ENCODE data around the gene DIDO1.

Gene DIDO1

DNA sequence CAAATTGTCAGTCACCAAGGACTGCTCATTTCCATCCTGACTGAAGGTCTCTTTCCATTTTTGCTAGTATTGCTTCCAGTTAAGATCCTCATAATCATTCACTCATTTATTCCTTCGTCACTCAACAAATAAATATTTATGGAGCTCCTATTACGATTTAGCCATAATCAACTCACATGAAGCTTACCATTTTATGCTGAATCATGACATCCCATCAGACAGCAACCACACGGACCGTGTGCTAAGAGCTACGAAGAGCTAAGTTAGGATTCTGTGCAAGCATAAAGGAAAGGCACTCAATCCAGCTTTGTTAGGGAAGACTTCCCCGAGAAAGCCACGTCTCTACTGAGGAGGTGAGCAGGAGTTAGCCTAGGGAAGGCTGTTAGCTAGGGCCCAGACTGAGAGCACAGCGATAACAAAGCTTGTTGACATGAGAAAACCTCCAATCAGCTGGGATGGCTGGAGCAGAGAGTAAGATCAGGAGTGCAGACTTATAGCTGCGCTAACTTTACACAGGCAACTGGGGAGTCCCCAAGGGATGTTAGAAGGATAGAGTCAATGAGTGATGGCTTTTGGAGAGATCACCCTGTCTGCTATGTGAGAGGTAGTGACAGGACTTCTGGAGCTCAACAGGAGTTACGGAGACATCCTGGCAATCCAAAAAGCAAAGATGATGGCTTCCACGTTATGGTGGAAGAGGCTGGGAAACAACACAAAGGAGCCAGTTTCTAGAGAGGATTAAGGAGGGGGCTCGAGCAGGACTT, 9.1 kb upstream of the DIDO1 start:
- Histone ChIP-seq H3K27ac (no peak overlapping the region), H2AFZ (no peak overlapping the region), H3K9me3 (ENCODE audit: control insufficient read depth, low read length) (no peaks in the 10 kb centered on the region), H3K4me1 (peaks cover 19% of the 10 kb centered on the region), H3K27me3 (ENCODE audit: control insufficient read depth, insufficient read depth, low read length) (no peaks in the 10 kb centered on the region), H3K79me2 (peaks cover 80% of the 10 kb centered on the region), H3K9ac (no peak overlapping the region), H3K4me2 (ENCODE audit: low read length) (no peak overlapping the region), H3K36me3 (ENCODE audit: control insufficient read depth, insufficient read depth, low read length) (no peaks in the 10 kb centered on the region), H3K4me3 (ENCODE audit: low read depth, low read length) (no peak overlapping the region)
- TF ChIP-seq, protein P1, sequence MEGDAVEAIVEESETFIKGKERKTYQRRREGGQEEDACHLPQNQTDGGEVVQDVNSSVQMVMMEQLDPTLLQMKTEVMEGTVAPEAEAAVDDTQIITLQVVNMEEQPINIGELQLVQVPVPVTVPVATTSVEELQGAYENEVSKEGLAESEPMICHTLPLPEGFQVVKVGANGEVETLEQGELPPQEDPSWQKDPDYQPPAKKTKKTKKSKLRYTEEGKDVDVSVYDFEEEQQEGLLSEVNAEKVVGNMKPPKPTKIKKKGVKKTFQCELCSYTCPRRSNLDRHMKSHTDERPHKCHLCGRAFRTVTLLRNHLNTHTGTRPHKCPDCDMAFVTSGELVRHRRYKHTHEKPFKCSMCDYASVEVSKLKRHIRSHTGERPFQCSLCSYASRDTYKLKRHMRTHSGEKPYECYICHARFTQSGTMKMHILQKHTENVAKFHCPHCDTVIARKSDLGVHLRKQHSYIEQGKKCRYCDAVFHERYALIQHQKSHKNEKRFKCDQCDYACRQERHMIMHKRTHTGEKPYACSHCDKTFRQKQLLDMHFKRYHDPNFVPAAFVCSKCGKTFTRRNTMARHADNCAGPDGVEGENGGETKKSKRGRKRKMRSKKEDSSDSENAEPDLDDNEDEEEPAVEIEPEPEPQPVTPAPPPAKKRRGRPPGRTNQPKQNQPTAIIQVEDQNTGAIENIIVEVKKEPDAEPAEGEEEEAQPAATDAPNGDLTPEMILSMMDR (IDR thresholded peaks at IDR 0.05): no peak

DNA sequence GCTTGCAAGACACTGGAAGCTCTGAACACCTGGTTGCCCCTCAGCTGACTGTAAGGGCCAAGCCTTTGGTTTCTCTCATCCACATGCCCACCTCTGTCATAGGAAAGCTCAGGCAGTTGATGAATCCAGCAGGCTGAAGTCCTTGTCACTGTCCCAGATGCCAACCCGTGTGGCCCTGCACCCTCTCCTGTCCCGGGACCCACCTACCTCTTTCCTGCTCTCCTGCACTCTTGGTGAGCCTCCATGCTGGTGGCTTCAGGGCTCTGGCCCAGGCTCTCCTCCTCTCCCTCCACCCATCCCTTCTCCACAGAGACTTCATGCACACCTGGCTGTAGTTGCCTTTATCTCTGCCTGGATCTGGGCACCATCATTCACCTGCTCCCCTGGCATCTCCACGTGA, 7.7 kb upstream of the DIDO1 start:
- peaks cover 20% of the 10 kb centered on the region for H3K4me1 ChIP-seq
- no peak overlapping the region for H3K9ac ChIP-seq
- H2AFZ ChIP-seq: no peak overlapping the region
- H3K9me3 ChIP-seq (ENCODE audit: control insufficient read depth, low read length): no peaks in the 10 kb centered on the region
- H3K27ac ChIP-seq: no peak overlapping the region
- H3K4me2 ChIP-seq (ENCODE audit: low read length): peak overlapping the region; percentile 5
- no peaks in the 10 kb centered on the region for H3K36me3 ChIP-seq (ENCODE audit: control insufficient read depth, insufficient read depth, low read length)
- TF ChIP-seq, protein P1 (IDR thresholded peaks at IDR 0.05): no peak
- peaks cover 77% of the 10 kb centered on the region for H3K79me2 ChIP-seq
- H3K4me3 ChIP-seq (ENCODE audit: low read depth, low read length): no peak overlapping the region
- no peaks in the 10 kb centered on the region for H3K27me3 ChIP-seq (ENCODE audit: control insufficient read depth, insufficient read depth, low read length)

GRCh38 chr20:62931464-62931863, 5.2 kb upstream of the DIDO1 start:
- peaks cover 34% of the 10 kb centered on the region for H3K4me1 ChIP-seq
- H3K4me3 ChIP-seq (ENCODE audit: low read depth, low read length): no peak overlapping the region
- TF ChIP-seq, protein P1 (IDR thresholded peaks at IDR 0.05): no peak

DNA sequence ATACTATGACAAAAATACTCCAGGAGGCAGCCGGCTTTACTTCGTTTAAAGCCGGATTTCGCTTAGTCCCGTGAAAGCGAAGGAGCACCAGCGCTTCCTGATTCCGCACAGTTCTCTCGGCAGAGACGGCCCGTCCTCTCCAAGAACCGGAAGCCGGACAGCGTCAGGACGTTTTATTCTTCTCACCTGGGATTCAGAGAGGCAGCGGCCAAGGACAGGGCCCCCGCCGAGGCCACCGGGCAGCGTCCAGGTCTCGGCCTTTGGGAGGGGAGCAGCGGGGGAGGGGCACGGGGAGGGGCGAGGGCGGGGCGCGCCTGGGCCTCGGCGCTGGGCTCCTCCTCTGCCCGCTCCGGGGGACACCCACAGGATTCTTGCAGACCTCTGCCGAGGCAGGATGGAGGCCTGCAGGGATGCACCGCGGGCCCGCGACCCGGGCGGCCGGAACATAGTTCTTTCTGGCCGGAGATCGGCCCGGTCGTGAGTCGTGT, 2.8 kb upstream of the DIDO1 start:
- H2AFZ ChIP-seq: peak overlapping the region; percentile 79
- peaks cover 29% of the 10 kb centered on the region for H3K4me1 ChIP-seq
- TF ChIP-seq, protein P1 (IDR thresholded peaks at IDR 0.05): no peak
- H3K27ac ChIP-seq: peak overlapping the region; percentile 82
- H3K4me2 ChIP-seq (ENCODE audit: low read length): peak overlapping the region; percentile 91
- H3K9me3 ChIP-seq (ENCODE audit: control insufficient read depth, low read length): no peaks in the 10 kb centered on the region
- H3K79me2 ChIP-seq: peaks cover 72% of the 10 kb centered on the region
- H3K36me3 ChIP-seq (ENCODE audit: control insufficient read depth, insufficient read depth, low read length): no peaks in the 10 kb centered on the region
- peak overlapping the region; percentile 67 for H3K4me3 ChIP-seq (ENCODE audit: low read depth, low read length)
- H3K9ac ChIP-seq: peak overlapping the region; percentile 40
- H3K27me3 ChIP-seq (ENCODE audit: control insufficient read depth, insufficient read depth, low read length): no peaks in the 10 kb centered on the region

More at GRCh38 chr20:62931464-62931863, 5.2 kb upstream of the DIDO1 start:
- H3K9ac ChIP-seq: no peak overlapping the region
- H3K36me3 ChIP-seq (ENCODE audit: control insufficient read depth, insufficient read depth, low read length): no peaks in the 10 kb centered on the region
- no peaks in the 10 kb centered on the region for H3K9me3 ChIP-seq (ENCODE audit: control insufficient read depth, low read length)
- no peaks in the 10 kb centered on the region for H3K27me3 ChIP-seq (ENCODE audit: control insufficient read depth, insufficient read depth, low read length)
- peaks cover 83% of the 10 kb centered on the region for H3K79me2 ChIP-seq
- no peak overlapping the region for H2AFZ ChIP-seq
- H3K27ac ChIP-seq: no peak overlapping the region
- H3K4me2 ChIP-seq (ENCODE audit: low read length): no peak overlapping the region

Measured in parathyroid adenoma (tissue), 2 donors.